Stomach (tissue), 9 donors: ENCODE data around the gene SIPA1L2. TPM values are rescaled to one million over a fixed set of nuclear protein-coding genes. Genes with fewer than 3 reads are reported as not detected.

ENCODE experiments used
- DNase-seq, 2 donors: peaks; one replicate each; pipeline versions ENCODE4 v3.0.0 to v3.0.0-alpha.2; 2013 to 2019
- H3K27ac ChIP-seq, 5 donors: fragments of 200-600 bp in 4 of 5; sonication (generic) in 4 of 5; one replicate each; pipeline ENCODE4 v1.5.1; 2013 to 2019; ENCODE audit warnings: mild to moderate bottlenecking in 1 of 5, moderate library complexity in 1 of 5
- H3K27me3 ChIP-seq, 3 donors: fragments of 200-600 bp; sonication (generic); one replicate each; pipeline ENCODE4 v1.5.1; 2017 to 2019; ENCODE audit warnings: mixed run types in 1 of 3
- H3K36me3 ChIP-seq, 4 donors: fragments of 200-600 bp; sonication (generic); 1 replicate in 3 of 4; 2 replicates in 1 of 4; pipeline ENCODE4 v1.5.1; 2016 to 2019
- H3K4me1 ChIP-seq, 4 donors: fragments of 200-600 bp; sonication (generic); one replicate each; pipeline ENCODE4 v1.5.1; 2016 to 2019
- H3K4me3 ChIP-seq, 4 donors: fragments of 200-600 bp; sonication (generic) in 3 of 4; one replicate each; pipeline ENCODE4 v1.5.1; 2016 to 2019; ENCODE audit warnings: mild to moderate bottlenecking in 1 of 4
- H3K9me3 ChIP-seq, 4 donors: fragments of 200-600 bp; sonication (generic); one replicate each; pipeline ENCODE4 v1.5.1; 2016 to 2019
- EP300 ChIP-seq: sonication (generic); formaldehyde crosslinking; IDR thresholded peaks from one replicate; pipeline ENCODE4 v1.6.1; 2017; ENCODE audit warnings: antibody characterized with exemption
- POLR2A ChIP-seq, 4 donors: fragments of 450-650 bp; IDR thresholded peaks; one replicate each; pipeline ENCODE4 v1.6.1; 2016; ENCODE audit warnings: antibody characterized with exemption in 4 of 4, control low read depth in 2 of 4, mild to moderate bottlenecking in 1 of 4, moderate library complexity in 1 of 4
- POLR2AphosphoS5 ChIP-seq, 3 donors: sonication (generic); formaldehyde crosslinking; IDR thresholded peaks; one replicate each; pipeline ENCODE4 v1.6.1; 2016; ENCODE audit warnings: antibody characterized with exemption in 3 of 3
- WGBS, 5 donors: extraction: QIAGEN DNeasy Blood & Tissue Kit in 3 of 5; methylation state at CpG; one replicate each; pipeline versions ENCODE4 v1.1.5 to v1.1.7; 2013 to 2018; 5-methylcytosine and 5-hydroxymethylcytosine counted together
- intact Hi-C: fragments of 100-400 bp; cut with DNase I; formaldehyde crosslinking; loops from one replicate; pipeline ENCODE4 v1.15.1; 2023; ENCODE audit warnings: low total_unique reads
- polyA plus RNA-seq, 3 donors: library from polyadenylated mRNA; stranded (reverse); fragments of 200-250 nt; gene quantifications; one replicate each; pipeline ENCODE4 v1.2.3, GENCODE V29; 2013
- total RNA-seq, 5 donors: library from RNA; depleted of rRNA; stranded (reverse); fragments of >200 nt; gene quantifications; one replicate each; pipeline versions ENCODE4 v1.1.0 to v1.2.3, GENCODE V29; 2014 to 2016
- TF ChIP-seq, protein P1 (sequence below), 7 experiments: fragments of 450-650 bp in 4 of 7; fragments of 200-600 bp in 3 of 7; sonication (generic) in 3 of 7; IDR thresholded peaks; one replicate each; pipeline ENCODE4 v1.5.1; 2016 to 2019; ENCODE audit warnings: antibody characterized with exemption in 7 of 7, control low read depth in 2 of 7, mild to moderate bottlenecking in 1 of 7
- donor health status: healthy with polysubstance abuse.
- donor health status: Bipolar disorder and iron deficiency.
- donor health status: healthy.

The SIPA1L2 gene
- total and polyA plus RNA-seq, 8 donors: 2.5 to 240 (median 10.3) TPM

DNA sequence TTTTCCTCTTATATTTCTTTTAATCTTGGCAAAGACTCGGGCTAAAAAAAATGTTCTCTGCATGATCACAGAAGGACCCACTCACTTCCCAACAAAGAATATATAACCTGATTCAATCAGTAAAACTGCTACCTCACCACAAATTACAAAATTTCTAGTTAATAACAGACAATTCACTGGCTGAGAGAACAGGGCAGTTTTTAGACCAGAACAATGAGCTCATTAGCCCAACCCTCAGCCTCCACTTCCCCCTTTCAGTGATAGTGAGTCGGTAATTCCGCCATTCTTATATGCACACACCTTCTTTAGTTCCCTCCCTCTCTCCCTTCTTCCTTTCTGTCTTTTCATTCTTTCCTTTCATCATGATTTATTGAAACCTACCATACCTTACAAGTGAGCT, 8.9 kb downstream of the SIPA1L2 start:
- H3K9me3 ChIP-seq: no peaks in the 10 kb centered on the region
- DNase-seq: peak in 1 of 2 donors; percentile 29
- intact Hi-C loops: no loop called here
- WGBS, 5 donors: 73 to 87% (median 86%) methylated on average over 3 of the region's 3 CpGs
- no peaks in the 10 kb centered on the region for H3K27me3 ChIP-seq
- H3K27ac ChIP-seq: peak overlapping the region in 3 of 5 donors; percentile 22 to 64 (median 54)
- no peak overlapping the region for H3K4me3 ChIP-seq
- H3K4me1 ChIP-seq: peaks cover 0 to 43% (median 16%) of the 10 kb centered on the region in 4 donors
- TF ChIP-seq POLR2A (IDR thresholded peaks at IDR 0.05) (no peak), EP300 (no peak), POLR2AphosphoS5 (IDR thresholded peaks at IDR 0.05) (no peak)
- TF ChIP-seq, protein P1, sequence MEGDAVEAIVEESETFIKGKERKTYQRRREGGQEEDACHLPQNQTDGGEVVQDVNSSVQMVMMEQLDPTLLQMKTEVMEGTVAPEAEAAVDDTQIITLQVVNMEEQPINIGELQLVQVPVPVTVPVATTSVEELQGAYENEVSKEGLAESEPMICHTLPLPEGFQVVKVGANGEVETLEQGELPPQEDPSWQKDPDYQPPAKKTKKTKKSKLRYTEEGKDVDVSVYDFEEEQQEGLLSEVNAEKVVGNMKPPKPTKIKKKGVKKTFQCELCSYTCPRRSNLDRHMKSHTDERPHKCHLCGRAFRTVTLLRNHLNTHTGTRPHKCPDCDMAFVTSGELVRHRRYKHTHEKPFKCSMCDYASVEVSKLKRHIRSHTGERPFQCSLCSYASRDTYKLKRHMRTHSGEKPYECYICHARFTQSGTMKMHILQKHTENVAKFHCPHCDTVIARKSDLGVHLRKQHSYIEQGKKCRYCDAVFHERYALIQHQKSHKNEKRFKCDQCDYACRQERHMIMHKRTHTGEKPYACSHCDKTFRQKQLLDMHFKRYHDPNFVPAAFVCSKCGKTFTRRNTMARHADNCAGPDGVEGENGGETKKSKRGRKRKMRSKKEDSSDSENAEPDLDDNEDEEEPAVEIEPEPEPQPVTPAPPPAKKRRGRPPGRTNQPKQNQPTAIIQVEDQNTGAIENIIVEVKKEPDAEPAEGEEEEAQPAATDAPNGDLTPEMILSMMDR (IDR thresholded peaks at IDR 0.05): no peak
- no peaks in the 10 kb centered on the region for H3K36me3 ChIP-seq

DNA sequence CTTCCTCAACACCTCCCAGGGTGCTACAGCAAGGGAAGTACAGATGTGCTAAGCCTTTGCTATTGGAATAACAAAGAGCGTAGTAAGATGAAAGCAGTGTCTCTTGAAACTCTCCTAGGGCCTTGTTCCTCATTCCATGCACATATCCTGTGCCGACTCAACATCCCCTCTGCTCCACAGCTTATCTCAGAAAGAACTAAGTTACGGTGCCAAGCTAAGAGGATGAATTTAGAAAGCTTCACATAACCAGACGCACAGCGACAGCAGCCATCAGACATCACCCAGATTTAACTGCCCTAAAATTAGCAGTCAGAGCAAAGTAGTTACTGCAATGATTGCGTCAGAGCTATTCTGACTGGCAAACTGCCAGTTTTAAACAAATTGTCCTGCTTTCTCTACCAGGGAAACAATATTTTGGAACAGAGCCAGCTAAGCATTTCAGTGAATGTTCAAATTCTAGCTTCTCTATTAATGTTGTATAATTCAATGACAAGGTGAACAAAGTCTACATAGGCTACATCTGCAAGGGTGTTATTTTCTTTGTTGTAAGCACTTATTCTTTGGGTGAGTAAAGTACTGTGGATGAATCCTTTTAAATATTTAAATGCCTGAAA, 9.5 kb downstream of the SIPA1L2 start:
- Histone ChIP-seq H3K27me3 (no peaks in the 10 kb centered on the region), H3K9me3 (no peaks in the 10 kb centered on the region), H3K27ac (peak overlapping the region in 3 of 5 donors; percentile 54 to 64 (median 58)), H3K4me3 (no peak overlapping the region), H3K36me3 (no peaks in the 10 kb centered on the region), H3K4me1 (peaks cover 0 to 43% (median 16%) of the 10 kb centered on the region in 4 donors)
- WGBS, 5 donors: 28 to 53% (median 39%) methylated on average over 6 of the region's 6 CpGs
- TF ChIP-seq, protein P1 (IDR thresholded peaks at IDR 0.05): no peak
- TF ChIP-seq EP300: no peak
- peak; percentile 50 to 77 (median 61) for TF ChIP-seq POLR2AphosphoS5 (IDR thresholded peaks at IDR 0.05)
- TF ChIP-seq POLR2A (IDR thresholded peaks at IDR 0.05): no peak
- intact Hi-C loops: no loop called here
- peak in 1 of 2 donors; percentile 92 for DNase-seq

DNA sequence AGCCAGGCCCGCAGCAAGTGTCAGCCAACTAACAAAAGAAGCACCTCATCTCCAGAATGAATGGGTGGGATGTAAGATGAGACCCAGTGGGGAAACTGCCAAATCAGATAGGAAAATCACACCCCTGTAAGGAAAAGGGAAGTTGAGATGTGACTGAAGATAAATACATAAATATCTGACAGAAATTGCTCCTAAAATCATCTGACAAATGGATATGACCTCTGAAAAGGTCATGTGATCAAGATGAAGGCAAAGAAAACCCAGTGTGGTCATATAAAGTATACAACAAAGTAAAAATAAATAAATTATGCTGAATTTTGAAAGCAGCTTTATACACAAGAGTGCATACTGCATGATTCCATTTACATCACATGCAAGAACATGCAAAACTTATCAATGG, 12.7 kb downstream of the SIPA1L2 start:
- no peaks in the 10 kb centered on the region for H3K9me3 ChIP-seq
- no peak overlapping the region for H3K27ac ChIP-seq
- 79 to 97% (median 88%) methylated on average over 1 of the region's 1 CpG for WGBS, 5 donors
- H3K27me3 ChIP-seq: no peaks in the 10 kb centered on the region
- intact Hi-C loops: no loop called here
- TF ChIP-seq, protein P1 (IDR thresholded peaks at IDR 0.05): no peak
- TF ChIP-seq POLR2AphosphoS5 (IDR thresholded peaks at IDR 0.05) (no peak), EP300 (no peak), POLR2A (IDR thresholded peaks at IDR 0.05) (no peak)
- no peak for DNase-seq
- no peak overlapping the region for H3K4me3 ChIP-seq
- H3K36me3 ChIP-seq: no peaks in the 10 kb centered on the region
- peaks cover 6 to 46% (median 24%) of the 10 kb centered on the region in 4 donors for H3K4me1 ChIP-seq

DNA sequence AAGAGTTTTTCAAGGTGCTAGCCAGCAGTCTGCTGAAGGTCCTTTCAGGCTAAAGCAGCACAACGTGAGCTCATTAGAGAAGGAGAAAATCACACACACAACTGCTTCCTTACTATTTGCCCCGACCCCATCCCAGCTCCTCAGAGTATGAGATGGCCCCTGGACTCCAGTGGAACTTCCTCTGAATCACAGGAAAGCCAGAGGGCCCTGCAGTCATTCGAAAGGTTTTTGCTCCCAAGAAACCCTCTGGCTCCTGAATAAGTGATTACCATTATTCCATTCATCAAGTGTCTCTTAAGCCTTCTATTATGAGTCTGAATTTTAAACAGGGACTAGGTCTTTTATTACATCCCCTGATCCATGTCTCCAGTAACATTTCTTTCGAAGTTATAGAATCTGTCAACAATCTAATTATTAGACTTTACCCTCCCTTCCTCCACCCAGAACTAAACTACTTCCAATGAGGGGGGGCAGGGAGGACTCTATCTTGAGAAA, 14.6 kb downstream of the SIPA1L2 start:
- Histone ChIP-seq H3K27me3 (no peaks in the 10 kb centered on the region), H3K4me1 (peaks cover 6 to 31% (median 19%) of the 10 kb centered on the region in 4 donors), H3K27ac (no peak overlapping the region), H3K9me3 (no peaks in the 10 kb centered on the region), H3K4me3 (no peak overlapping the region), H3K36me3 (no peaks in the 10 kb centered on the region)
- 81 to 98% (median 88%) methylated on average over 4 of the region's 4 CpGs for WGBS, 5 donors
- intact Hi-C loops: no loop called here
- DNase-seq: no peak
- TF ChIP-seq, protein P1 (IDR thresholded peaks at IDR 0.05): no peak
- TF ChIP-seq POLR2A (IDR thresholded peaks at IDR 0.05): no peak
- TF ChIP-seq EP300: no peak
- no peak for TF ChIP-seq POLR2AphosphoS5 (IDR thresholded peaks at IDR 0.05)
